T-helper 2 cell treated with Interferon-gamma antibody and Interleukin-4, amounts not matched to agents 5 μg/mL and 100 μg/mL, for 36 hours (primary cell): ENCODE measurements around the gene OMA1.
"Not testable (repeated sequence)": the region's sequence is repeated elsewhere in the genome, so short reads cannot be mapped to it uniquely, and the experiment has no call there.

ENCODE experiments used
- DNase-seq: peaks from one replicate; pipeline ENCODE4 v3.0.0; 2021; ENCODE audit warnings: low spot score
- H3K27ac Mint-ChIP-seq: one replicate; pipeline ENCODE4 v1.8.0; 2021; ENCODE audit warnings: mild to moderate bottlenecking, mixed read lengths
- H3K27me3 Mint-ChIP-seq: one replicate; pipeline ENCODE4 v1.8.0; 2021; ENCODE audit warnings: low read depth, mixed read lengths
- H3K36me3 Mint-ChIP-seq: one replicate; pipeline ENCODE4 v1.8.0; 2021; ENCODE audit warnings: low read depth, mixed read lengths
- H3K4me1 Mint-ChIP-seq: one replicate; pipeline ENCODE4 v1.8.0; 2021; ENCODE audit warnings: low read depth, mixed read lengths
- H3K4me3 Mint-ChIP-seq: one replicate; pipeline ENCODE4 v1.8.0; 2022; ENCODE audit warnings: mild to moderate bottlenecking, moderate library complexity, mixed read lengths
- H3K9me3 Mint-ChIP-seq: one replicate; pipeline ENCODE4 v1.8.0; 2021; ENCODE audit warnings: mixed read lengths

OMA1 gene

DNA sequence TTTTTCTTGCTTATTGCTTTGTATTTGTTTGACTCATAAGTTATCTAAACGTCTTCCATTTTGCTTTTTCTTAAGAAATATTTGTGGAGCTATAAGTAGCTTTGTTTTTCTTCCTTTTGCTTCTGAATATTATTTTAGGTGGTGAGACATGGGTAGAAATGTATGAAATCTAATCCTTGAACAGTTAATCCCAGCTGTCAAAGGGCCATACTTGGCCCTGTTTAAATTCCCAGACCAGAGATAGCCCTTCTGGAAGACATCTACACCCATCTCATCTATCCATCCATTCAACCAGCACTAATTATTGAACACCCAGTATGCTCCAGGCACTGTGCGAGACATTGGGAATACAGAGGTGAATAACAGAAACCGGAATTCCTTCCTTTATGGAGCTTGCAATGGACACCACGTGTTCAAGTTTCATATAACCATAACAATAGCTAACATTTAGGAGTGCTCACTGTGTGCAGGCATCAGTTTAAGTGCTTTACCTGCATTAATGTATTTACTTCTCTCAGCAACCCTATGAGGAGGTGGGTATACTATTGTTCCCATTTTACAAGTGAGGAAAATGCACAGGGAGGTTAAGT lies 21.8 kb upstream of the OMA1 start:
- peaks cover 68% of the 10 kb centered on the region for H3K27me3 Mint-ChIP-seq
- H3K4me1 Mint-ChIP-seq = peaks cover 8% of the 10 kb centered on the region
- no peaks in the 10 kb centered on the region for H3K36me3 Mint-ChIP-seq
- H3K4me3 Mint-ChIP-seq = no peak overlapping the region
- no peak overlapping the region for H3K27ac Mint-ChIP-seq
- H3K9me3 Mint-ChIP-seq = no peaks in the 10 kb centered on the region
- DNase-seq = no peak

GRCh38 chr1:58566339-58566738 lies 19.8 kb upstream of the OMA1 start:
- no peak for DNase-seq
- Mint-ChIP-seq H3K36me3 (no peaks in the 10 kb centered on the region), H3K4me3 (no peak overlapping the region), H3K27me3 (peaks cover 67% of the 10 kb centered on the region), H3K4me1 (no peaks in the 10 kb centered on the region), H3K9me3 (no peaks in the 10 kb centered on the region), H3K27ac (no peak overlapping the region)

- H3K9me3 Mint-ChIP-seq, H3K4me3 Mint-ChIP-seq, H3K27ac Mint-ChIP-seq, DNase-seq, H3K4me1 Mint-ChIP-seq, H3K36me3 Mint-ChIP-seq: not testable (repeated sequence)
- H3K27me3 Mint-ChIP-seq = peaks cover 57% of the 10 kb centered on the region
Measured at GRCh38 chr1:58563715-58564114, 17.2 kb upstream of the OMA1 start.

- H3K27ac Mint-ChIP-seq = no peak overlapping the region
- no peaks in the 10 kb centered on the region for H3K36me3 Mint-ChIP-seq
- H3K4me1 Mint-ChIP-seq = no peaks in the 10 kb centered on the region
- H3K27me3 Mint-ChIP-seq = peaks cover 63% of the 10 kb centered on the region
- H3K9me3 Mint-ChIP-seq = no peaks in the 10 kb centered on the region
- H3K4me3 Mint-ChIP-seq = no peak overlapping the region
- DNase-seq = no peak
Measured at GRCh38 chr1:58561633-58562032, 15.1 kb upstream of the OMA1 start.

- DNase-seq = no peak
- H3K4me1 Mint-ChIP-seq = no peaks in the 10 kb centered on the region
- H3K9me3 Mint-ChIP-seq = no peaks in the 10 kb centered on the region
- no peak overlapping the region for H3K4me3 Mint-ChIP-seq
- H3K27ac Mint-ChIP-seq = no peak overlapping the region
- H3K27me3 Mint-ChIP-seq = peaks cover 46% of the 10 kb centered on the region
- H3K36me3 Mint-ChIP-seq = no peaks in the 10 kb centered on the region
Measured at GRCh38 chr1:58555393-58555792, 8.9 kb upstream of the OMA1 start.

DNA sequence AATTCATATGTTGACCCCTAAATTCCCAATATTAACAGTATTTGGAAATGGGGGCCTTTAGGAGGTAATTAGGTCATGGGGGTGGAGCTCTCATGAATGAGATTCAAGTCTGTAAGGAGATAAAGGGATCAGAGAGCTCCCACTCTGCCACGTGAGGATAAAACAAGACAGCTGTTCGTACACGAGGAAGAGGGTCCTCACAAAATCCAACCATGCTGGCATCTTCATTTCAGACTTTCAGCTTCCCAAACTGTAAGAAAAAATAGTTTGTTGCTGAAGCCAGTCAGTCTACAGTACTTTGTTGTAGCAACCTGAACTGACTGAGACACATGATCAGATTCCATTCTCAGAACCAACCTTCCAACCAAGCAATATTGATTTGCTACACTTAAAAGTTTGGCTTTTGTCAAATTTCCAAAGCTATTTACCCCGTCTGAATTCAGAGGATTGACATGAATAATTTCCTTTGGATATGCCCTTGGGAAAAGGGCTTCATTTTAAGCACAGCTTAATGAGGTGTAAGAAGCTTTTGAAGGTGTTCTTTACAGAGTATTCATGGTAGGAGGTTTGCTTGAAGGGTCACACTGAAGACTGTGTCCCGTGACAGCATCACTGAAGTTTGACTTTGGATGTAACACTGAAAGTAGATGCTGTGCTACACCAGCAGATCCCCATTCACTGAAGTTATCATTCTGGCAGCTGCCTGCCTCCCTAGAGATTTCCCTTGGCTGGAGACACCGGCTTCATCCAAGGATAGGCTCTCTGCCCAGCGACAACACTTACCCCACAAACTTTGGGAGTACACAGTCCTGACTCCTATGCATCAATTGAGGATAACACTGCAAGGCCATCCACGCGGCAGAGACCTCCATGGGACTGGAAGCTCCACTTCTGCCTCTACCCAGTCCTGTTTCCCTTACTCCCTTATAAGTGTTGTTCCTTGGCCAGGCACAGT lies 4.9 kb upstream of the OMA1 start:
- Mint-ChIP-seq H3K27ac (no peak overlapping the region), H3K4me1 (peaks cover 5% of the 10 kb centered on the region), H3K36me3 (no peaks in the 10 kb centered on the region), H3K4me3 (no peak overlapping the region), H3K27me3 (peaks cover 36% of the 10 kb centered on the region), H3K9me3 (no peaks in the 10 kb centered on the region)
- DNase-seq = no peak

DNA sequence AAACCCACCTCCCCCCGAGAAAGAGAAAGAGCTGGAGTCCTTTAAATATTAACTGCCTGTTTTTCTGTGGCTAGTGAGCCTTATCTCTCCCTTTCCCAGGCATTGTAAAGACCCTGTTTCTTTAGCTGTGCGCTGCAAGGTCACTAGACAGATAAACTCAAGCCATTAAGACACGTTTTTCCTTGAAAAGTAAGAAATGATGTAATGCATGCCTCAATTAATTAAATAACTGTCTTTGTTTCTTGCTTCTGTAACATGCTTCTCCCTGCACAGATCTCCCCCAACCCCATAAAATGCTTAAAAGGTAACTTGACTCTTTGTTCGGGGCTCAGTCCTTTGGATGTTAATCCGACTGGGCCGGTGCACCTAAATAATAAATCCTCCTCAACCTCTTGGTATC lies 2.8 kb upstream of the OMA1 start:
- peaks cover 24% of the 10 kb centered on the region for H3K27me3 Mint-ChIP-seq
- not testable (repeated sequence) for H3K36me3 Mint-ChIP-seq, DNase-seq, H3K9me3 Mint-ChIP-seq, H3K4me3 Mint-ChIP-seq, H3K27ac Mint-ChIP-seq
- peaks cover 17% of the 10 kb centered on the region for H3K4me1 Mint-ChIP-seq

GRCh38 chr1:58548371-58548770 lies 1.8 kb upstream of the OMA1 start:
- H3K27ac Mint-ChIP-seq = no peak overlapping the region
- no peaks in the 10 kb centered on the region for H3K36me3 Mint-ChIP-seq
- H3K9me3 Mint-ChIP-seq = no peaks in the 10 kb centered on the region
- no peak for DNase-seq
- peaks cover 18% of the 10 kb centered on the region for H3K4me1 Mint-ChIP-seq
- no peak overlapping the region for H3K4me3 Mint-ChIP-seq
- H3K27me3 Mint-ChIP-seq = peaks cover 21% of the 10 kb centered on the region

DNA sequence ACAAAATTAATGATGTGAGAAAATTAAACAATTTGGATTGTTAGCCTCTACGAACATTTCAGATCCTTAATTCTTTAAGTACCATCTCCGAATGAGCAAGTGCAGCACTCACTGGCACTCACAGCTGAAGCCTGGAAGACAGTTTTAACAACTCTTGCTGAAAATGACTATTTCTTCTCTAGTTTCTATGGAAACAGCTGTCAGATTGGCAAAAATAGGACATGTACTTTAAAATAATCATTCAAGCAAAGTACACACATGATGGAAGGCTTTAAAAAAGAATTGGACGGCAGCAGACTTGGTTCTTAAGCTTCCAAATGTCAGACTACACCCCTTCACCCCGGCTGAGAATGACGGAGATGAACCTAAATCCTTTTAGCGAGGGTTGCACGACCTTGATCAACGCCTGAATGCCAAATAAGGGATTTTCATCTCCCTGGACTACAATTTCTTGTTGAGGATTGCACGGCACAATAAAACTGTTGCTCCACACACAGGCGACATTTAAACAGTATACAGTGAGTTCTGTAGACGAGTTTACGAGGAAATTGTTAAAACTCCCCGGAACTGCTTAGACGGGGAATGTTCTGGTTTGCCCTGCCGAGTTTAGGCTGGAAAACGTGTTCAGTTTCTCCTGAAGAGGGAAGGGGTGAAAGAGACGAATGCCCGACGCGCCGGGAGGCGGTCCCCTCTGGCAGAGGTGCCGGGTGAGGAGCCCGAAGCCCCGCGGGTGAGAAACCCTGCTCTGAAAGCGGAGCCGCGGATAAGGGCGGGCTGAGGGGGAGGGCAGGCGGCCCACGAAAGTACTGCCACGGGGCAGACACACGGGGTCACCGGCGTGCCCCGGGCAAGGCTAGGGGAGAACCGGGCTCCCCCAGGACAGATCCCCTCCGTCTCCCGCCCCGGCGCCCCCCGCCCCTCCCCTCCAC lies 671 bp downstream of the OMA1 start:
- Mint-ChIP-seq H3K4me1 (peaks cover 20% of the 10 kb centered on the region), H3K4me3 (peak overlapping the region; percentile 85), H3K27ac (peak overlapping the region; percentile 98), H3K9me3 (no peaks in the 10 kb centered on the region), H3K36me3 (no peaks in the 10 kb centered on the region), H3K27me3 (peaks cover 13% of the 10 kb centered on the region)
- DNase-seq = peak; percentile 74

DNA sequence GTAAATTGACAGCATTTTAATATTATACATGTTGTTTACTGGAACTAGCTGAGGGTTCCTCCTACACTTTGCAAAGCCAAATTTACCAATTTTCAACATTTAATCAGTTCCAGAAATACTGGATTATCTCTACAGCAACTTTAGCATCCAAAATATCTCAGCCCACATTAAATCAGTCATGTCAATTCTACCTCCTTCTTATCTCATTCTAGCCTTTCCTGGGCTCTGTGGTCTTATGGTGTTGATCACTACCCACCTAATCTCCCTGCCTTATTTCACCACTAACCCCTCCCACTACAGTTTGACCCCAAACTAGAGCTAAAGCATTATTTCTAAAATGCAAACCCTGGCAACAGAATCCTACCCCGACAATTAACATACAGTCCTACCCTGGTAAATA lies 3.3 kb downstream of the OMA1 start:
- Mint-ChIP-seq H3K4me1 (peaks cover 20% of the 10 kb centered on the region), H3K9me3 (no peaks in the 10 kb centered on the region), H3K4me3 (no peak overlapping the region), H3K36me3 (no peaks in the 10 kb centered on the region), H3K27me3 (no peaks in the 10 kb centered on the region), H3K27ac (no peak overlapping the region)
- DNase-seq = no peak

- Mint-ChIP-seq H3K4me1 (peaks cover 3% of the 10 kb centered on the region), H3K27me3 (no peaks in the 10 kb centered on the region), H3K27ac (no peak overlapping the region), H3K9me3 (no peaks in the 10 kb centered on the region), H3K4me3 (no peak overlapping the region), H3K36me3 (peaks cover 4% of the 10 kb centered on the region)
- no peak for DNase-seq
Measured at GRCh38 chr1:58539553-58539952, 7.0 kb downstream of the OMA1 start.

GRCh38 chr1:58538821-58539220 lies 7.7 kb downstream of the OMA1 start:
- peaks cover 6% of the 10 kb centered on the region for H3K36me3 Mint-ChIP-seq
- DNase-seq = no peak
- no peaks in the 10 kb centered on the region for H3K9me3 Mint-ChIP-seq
- H3K27me3 Mint-ChIP-seq = no peaks in the 10 kb centered on the region
- H3K4me3 Mint-ChIP-seq = no peak overlapping the region
- H3K27ac Mint-ChIP-seq = no peak overlapping the region
- peaks cover 3% of the 10 kb centered on the region for H3K4me1 Mint-ChIP-seq

GRCh38 chr1:58531842-58532241 lies 14.7 kb downstream of the OMA1 start:
- H3K4me1 Mint-ChIP-seq, DNase-seq, H3K27me3 Mint-ChIP-seq, H3K4me3 Mint-ChIP-seq, H3K9me3 Mint-ChIP-seq, H3K36me3 Mint-ChIP-seq, H3K27ac Mint-ChIP-seq: not testable (repeated sequence)

- H3K9me3 Mint-ChIP-seq = no peaks in the 10 kb centered on the region
- peaks cover 12% of the 10 kb centered on the region for H3K4me1 Mint-ChIP-seq
- H3K27me3 Mint-ChIP-seq = no peaks in the 10 kb centered on the region
- H3K27ac Mint-ChIP-seq = no peak overlapping the region
- no peak for DNase-seq
- no peak overlapping the region for H3K4me3 Mint-ChIP-seq
- peaks cover 19% of the 10 kb centered on the region for H3K36me3 Mint-ChIP-seq
Measured at GRCh38 chr1:58529284-58529683, 17.2 kb downstream of the OMA1 start.
